ENCODE results near the gene TDRD1.

The TDRD1 gene

DNA sequence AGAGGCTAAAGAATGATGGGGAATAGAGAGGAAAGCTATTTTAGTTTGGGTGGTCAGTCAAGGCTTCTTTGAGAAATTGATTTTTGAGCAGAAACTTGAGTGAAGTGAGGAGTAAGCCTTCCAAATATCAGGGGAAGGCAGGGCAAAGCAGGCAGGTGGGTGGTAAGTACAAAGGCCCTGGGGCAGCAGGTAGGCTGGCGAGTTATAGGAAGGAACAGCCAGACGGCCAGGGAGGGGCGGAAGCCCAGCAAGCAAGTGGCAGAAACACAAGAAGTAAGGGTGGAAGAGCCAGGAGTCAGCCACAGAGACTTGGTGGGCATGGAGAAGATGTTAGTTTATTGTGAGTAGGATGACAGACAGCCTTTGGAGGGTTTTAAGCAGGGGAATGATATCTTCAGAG lies 94.8 kb downstream of the TDRD1 start:
- no peak for DNase-seq

DNA sequence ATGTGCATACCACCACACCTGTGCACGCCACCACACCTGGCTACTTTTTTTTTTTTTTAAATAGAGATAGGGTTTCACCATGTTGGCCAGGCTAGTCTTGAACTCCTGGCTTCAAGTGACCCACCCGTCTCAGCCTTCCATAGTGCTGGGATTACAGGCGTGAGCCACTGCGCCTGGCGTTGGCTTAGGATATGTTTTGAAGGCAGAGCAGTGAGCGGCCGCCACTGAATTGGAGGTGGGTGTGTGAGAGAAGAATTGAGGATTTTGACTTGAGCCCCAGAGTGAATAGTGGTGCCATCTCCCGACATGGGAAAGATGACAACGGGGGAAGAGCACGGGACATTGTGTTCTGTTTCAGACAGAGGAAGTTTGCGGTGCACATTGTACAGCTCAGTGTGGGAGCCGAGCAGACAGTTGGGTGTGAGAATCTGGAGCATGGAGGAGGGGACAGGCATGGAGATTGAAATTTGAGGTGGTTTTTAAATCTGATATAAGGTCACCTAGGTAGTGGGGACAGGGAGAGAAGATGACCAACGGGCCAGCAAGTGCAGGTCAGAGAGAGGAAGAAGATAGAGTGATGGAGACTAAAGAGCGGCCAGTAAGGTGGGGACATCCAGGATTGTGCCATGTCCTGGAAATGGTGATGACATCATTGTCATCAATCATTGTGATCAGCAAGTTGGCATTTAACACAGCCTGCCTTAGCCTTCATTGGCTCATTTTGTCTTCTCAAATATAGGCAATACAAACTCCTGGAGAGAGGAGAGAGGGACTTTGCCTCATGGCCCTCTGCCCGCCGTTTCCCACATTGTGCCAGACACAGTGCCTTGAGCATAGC lies 95.7 kb downstream of the TDRD1 start:
- no peak for DNase-seq

DNA sequence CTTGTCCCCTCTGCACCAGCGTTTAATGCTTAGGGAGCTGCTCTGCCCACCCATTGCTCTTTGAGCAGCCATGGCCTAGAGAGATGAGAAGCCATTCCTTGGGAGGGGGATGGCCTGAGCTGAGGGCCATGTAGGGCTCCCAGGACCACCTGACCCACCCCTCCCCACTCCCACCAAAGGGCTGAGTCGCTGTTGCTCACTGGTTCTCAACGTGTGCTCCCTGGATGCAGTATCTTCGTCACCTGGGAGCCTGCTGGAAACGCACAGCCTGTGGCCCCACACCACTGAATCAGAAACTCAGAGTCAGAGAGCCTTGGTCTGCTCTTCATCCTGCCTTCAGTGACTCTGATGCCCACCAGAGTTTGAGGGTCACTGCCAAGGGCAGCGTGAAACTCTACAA lies 96.9 kb downstream of the TDRD1 start:
- no peak for DNase-seq

DNA sequence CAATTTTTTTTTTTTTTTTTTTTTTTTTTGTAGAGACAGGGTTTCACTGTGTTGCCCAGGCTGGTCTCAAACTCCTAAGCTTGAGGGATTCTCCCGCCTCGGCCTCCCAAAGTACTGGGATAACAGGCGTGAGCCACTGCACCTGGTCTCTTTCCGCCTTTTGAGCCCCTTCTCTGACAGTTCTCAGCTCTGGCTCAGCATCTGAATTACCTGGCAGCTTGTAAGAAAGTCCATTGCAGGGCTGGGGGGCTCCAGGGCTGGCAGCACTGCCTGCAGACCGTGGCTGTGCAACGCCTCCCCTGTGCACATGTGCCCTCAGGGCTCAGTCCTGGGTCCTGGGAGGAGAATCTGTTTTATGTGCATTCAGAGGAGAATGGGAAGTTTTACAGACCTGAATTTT lies 97.5 kb downstream of the TDRD1 start:
- DNase-seq = no peak

DNA sequence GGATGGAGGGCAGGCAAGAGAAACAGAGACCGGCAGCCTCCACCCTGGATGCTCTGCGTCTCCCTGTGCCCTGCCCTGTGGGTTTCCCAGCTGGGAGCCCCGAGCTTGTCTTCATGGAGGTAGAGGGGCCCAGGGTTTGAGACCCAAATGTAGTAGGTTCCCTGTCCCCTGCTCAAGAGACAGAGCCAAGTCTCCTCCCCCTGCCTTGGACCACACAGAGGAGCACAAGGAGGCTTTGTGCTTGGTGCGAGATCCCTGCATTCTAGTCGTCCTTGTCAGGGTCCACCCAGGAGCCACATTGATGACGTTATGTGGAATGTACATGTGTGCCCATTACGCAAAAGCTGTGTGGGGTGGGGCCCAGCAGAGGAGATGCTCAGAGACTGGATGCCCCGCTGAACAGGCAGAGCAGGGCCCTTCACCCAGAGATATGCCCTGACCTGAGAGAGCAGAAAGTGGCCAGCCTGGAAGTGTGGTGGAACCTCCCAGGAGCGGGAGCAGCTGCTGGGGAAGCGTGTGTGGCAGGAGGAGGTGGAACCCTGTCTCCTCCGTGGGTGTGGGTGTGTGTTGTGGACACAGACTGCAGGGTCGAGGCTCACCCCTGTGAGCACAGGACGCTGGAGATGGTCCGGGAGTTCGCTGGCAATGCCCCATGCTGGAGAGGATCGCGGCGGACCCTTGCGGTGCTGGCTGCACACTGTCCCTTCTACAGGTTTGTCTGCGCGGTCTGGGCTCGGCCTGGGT lies 99.2 kb downstream of the TDRD1 start:
- DNase-seq = no peak

DNA sequence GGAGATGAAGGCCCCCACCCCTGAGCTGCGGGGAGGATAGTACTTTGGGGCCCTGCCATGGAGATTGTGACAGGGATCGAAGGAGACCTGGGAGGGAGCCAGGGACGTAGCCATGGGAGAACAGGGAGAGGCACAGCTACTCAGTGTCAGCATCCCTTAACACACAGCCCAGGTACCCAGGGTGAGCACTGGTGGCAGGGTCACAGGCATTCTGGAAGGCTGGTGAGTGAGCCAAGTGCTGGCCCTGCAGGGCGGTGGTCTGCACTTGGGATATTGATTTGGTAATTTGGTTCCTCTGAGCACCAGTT lies 99.7 kb downstream of the TDRD1 start:
- DNase-seq = no peak

DNA sequence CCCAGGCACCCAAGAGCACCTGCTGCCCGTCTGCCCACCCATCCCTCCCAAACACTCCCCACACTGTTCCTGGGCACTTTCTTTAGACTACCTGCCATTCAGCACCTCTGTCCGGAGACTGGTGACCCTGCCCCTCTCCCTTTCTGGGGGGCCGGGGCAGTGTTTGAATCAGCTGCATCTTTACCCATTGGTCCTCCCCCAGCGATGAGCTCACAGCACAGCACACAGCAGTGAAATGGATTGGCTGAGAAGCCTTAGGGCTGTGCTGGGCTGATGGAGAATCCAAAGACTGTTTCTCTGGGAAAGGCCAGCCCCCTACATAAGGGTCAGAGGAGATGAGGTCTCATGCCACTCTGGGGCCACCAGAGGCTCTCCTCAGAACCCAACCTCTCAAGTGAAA lies 100.1 kb downstream of the TDRD1 start:
- no peak for DNase-seq

DNA sequence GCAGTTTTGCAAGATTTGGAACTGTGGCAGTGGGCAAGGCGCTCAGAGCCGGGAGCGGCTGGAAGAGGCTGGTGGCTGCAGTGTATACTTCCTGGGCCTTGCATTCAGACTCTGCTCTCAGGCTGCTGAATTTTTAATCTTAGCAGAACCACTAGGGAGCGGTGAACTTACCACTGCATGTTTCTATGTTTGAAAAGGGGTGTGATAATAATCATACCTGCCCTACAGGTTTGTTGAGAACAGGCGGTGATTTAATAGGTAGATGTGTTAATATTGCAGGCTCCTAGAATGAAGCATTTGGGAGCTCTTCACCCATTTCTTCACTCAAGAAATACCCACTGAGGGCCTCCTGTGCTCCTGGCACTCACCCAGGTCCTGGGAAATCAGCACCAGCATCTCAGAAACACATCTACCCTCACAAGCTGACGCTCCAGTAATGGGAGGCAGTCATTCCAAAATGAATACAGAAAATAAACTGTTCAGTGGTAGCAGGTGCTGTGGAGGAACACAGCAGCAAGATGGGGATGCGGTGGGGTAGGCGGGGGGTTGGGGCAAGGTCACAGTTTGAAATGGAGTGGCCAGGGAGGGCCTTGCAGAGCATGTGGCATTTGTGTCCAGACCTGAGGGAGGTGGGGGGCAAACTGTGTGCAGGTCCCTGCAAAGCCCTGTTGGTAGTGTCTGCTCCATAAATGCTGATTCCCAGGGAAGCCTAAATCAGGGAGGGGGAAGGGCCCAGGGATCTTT lies 100.9 kb downstream of the TDRD1 start:
- no peak for DNase-seq

DNA sequence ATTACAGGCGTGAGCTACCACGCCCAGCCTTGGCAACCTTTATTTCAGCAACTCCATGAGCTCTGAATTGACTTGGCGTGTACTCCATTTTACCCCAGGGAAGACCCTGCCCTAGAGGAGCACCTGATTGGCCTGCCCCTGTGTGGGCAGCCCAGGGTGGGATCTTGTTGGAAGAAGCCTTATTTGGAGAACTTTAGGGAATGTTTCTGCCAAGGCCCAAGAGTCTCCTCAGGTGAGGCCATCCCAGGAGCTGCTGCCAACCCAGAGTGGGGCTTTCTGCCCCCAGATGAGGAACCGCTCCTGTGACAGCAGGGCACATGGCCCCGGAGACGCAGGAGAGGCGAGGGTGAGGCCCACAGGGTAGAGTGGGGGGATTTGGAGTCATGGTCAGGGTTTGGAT lies 101.9 kb downstream of the TDRD1 start:
- no peak for DNase-seq

DNA sequence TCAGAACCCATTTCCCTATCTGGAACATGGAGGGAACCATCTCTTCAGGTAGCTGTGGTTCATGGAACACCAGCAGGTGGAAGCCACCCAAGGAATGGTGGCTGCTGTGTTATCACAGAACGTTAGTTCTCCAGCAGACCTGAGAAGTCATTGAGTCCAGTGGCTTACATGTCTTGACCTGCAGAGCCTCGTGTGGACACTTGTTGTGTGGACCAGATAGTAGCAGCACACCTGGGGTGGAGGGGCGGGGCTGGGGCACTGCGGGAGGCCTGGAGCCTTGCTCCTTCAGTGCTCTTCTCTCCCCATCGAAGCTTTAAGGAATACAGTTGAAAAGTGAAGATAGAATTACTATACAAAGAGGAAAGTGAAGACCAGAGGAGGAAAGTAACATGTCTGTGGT lies 102.3 kb downstream of the TDRD1 start:
- DNase-seq = no peak

All from NCI-H1436 (cell line).